Choroid plexus epithelial cell (primary cell): ENCODE data around the gene NEMF.
"Not testable (repeated sequence)": the region's sequence is repeated elsewhere in the genome, so short reads cannot be mapped to it uniquely, and the experiment has no call there.

Experiments used
- DNase-seq: peaks from one replicate; pipeline ENCODE4 v3.0.0-alpha.2; 2010; ENCODE audit warnings: low read depth
- H3K4me3 ChIP-seq: 2 replicates; pipeline ENCODE4 v1.5.1; 2011; ENCODE audit warnings: low read depth, mild to moderate bottlenecking, control low read depth, low read length, moderate library complexity
- CTCF ChIP-seq: conservative IDR thresholded peaks from 2 replicates; pipeline ENCODE4 v1.5.1; 2011; ENCODE audit warnings: low read depth, mild to moderate bottlenecking, control low read depth, inconsistent platforms, low read length, moderate library complexity

NEMF gene

GRCh38 chr14:49766839-49767238 is 85.7 kb downstream of the NEMF start:
- no peak for DNase-seq
- no peak for TF ChIP-seq CTCF
- H3K4me3 ChIP-seq = peak overlapping the region; percentile 96

- no peak for DNase-seq
- H3K4me3 ChIP-seq = no peak overlapping the region
- TF ChIP-seq CTCF = no peak
These were observed 90.6 kb downstream of the NEMF start for GRCh38 chr14:49761839-49762551.

GRCh38 chr14:49755378-49755777 is 97.2 kb downstream of the NEMF start:
- no peak for TF ChIP-seq CTCF

GRCh38 chr14:49754570-49755097 is 98.0 kb downstream of the NEMF start:
- TF ChIP-seq CTCF = no peak
- DNase-seq = no peak
- no peak overlapping the region for H3K4me3 ChIP-seq

More at GRCh38 chr14:49755378-49755777, 97.2 kb downstream of the NEMF start:
- no peak for DNase-seq
- H3K4me3 ChIP-seq = no peak overlapping the region

- DNase-seq = not testable (repeated sequence)
These were observed 106.1 kb downstream of the NEMF start for GRCh38 chr14:49746476-49746875.

GRCh38 chr14:49745191-49745590 is 107.4 kb downstream of the NEMF start:
- no peak overlapping the region for H3K4me3 ChIP-seq
- no peak for DNase-seq
- TF ChIP-seq CTCF = no peak

More at GRCh38 chr14:49746476-49746875, 106.1 kb downstream of the NEMF start:
- H3K4me3 ChIP-seq = not testable (repeated sequence)

- DNase-seq, H3K4me3 ChIP-seq: not testable (repeated sequence)
These were observed 116.9 kb downstream of the NEMF start for GRCh38 chr14:49735669-49736068.

GRCh38 chr14:49733836-49734235 is 118.8 kb downstream of the NEMF start:
- H3K4me3 ChIP-seq = no peak overlapping the region
- DNase-seq = no peak
- TF ChIP-seq CTCF = no peak
